Measurements from ENCODE around the gene PTPRT. TPM values are rescaled to one million over a fixed set of nuclear protein-coding genes. Genes with fewer than 3 reads are reported as not detected.

Gene PTPRT
- total RNA-seq, 1 experiment from 2014 or later, result not detected

- CTCF ChIA-PET, result no interaction called here
- H3K27ac ChIP-seq (ENCODE audit: low read depth, low read length), result no peak overlapping the region
- H3K36me3 ChIP-seq (ENCODE audit: control insufficient read depth in 1 of 2, insufficient read depth in 2 of 2, low read length in 2 of 2), result no peaks in the 10 kb centered on the region
- H4K20me1 ChIP-seq (ENCODE audit: insufficient read depth), result no peaks in the 10 kb centered on the region
- TF ChIP-seq ZNF274 (IDR thresholded peaks at IDR 0.05; ENCODE audit: low read depth, low read length) (no peak), EGR1 (IDR thresholded peaks at IDR 0.05; ENCODE audit: low read depth) (no peak), ZBTB33 (IDR thresholded peaks at IDR 0.05; ENCODE audit: extremely low read depth, insufficient replicate concordance, low read length) (no peak)
- TF ChIP-seq, protein P1, sequence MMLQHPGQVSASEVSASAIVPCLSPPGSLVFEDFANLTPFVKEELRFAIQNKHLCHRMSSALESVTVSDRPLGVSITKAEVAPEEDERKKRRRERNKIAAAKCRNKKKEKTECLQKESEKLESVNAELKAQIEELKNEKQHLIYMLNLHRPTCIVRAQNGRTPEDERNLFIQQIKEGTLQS (IDR thresholded peaks at IDR 0.05), result no peak
- intact Hi-C loops (cut with micrococcal nuclease), result no loop called here
- no TSS peak for BruUV-seq (replicated peaks)
- no peak overlapping the region for H3K4me3 ChIP-seq (replicated peaks in 1 of 2; ENCODE audit: low read depth in 1 of 2, low read length in 2 of 2)
- ATAC-seq (no peak), DNase-seq (ENCODE audit: low read depth, low spot score) (no peak)
- RAD21 ChIA-PET (ENCODE audit: low non-redundant PET in 1 of 2, low total read pairs in 2 of 2, uncharacterized antibody in 2 of 2, unreplicated experiment in 2 of 2), result no interaction called here
- no peaks in the 10 kb centered on the region for H3K79me2 ChIP-seq (ENCODE audit: insufficient read depth, low read length)
- H3K4me2 ChIP-seq (ENCODE audit: low read length), result no peak overlapping the region
- H3K9me3 ChIP-seq (ENCODE audit: control insufficient read depth in 1 of 2, insufficient read depth in 1 of 2, low read depth in 1 of 2, low read length in 2 of 2), result peaks cover 6 to 17% of the 10 kb centered on the region in 2 experiments; a peak in 2 of 4 replicates
- POLR2A ChIA-PET, result no interaction called here
- no peaks in the 10 kb centered on the region for H3K4me1 ChIP-seq (ENCODE audit: control insufficient read depth in 1 of 2, insufficient read depth in 2 of 2, low read length in 2 of 2)
- H2AFZ ChIP-seq (ENCODE audit: low read depth, low read length, poor library complexity, severe bottlenecking), result no peak overlapping the region
- no peak overlapping the region for H3K9ac ChIP-seq (ENCODE audit: low read length)
- H3K27me3 ChIP-seq (ENCODE audit: insufficient read depth, low read length), result no peaks in the 10 kb centered on the region
- H3K9me2 ChIP-seq (ENCODE audit: insufficient read depth), result no peaks in the 10 kb centered on the region
Observed at GRCh38 chr20:42308171-42308570, 881.5 kb downstream of the PTPRT start.

- Histone ChIP-seq H3K4me3 (replicated peaks in 1 of 2; ENCODE audit: low read depth in 1 of 2, low read length in 2 of 2) (no peak overlapping the region), H3K36me3 (ENCODE audit: control insufficient read depth in 1 of 2, insufficient read depth in 2 of 2, low read length in 2 of 2) (no peaks in the 10 kb centered on the region), H3K27ac (ENCODE audit: low read depth, low read length) (no peak overlapping the region), H3K27me3 (ENCODE audit: insufficient read depth, low read length) (no peaks in the 10 kb centered on the region), H3K79me2 (ENCODE audit: insufficient read depth, low read length) (no peaks in the 10 kb centered on the region), H3K4me2 (ENCODE audit: low read length) (no peak overlapping the region), H3K9me3 (ENCODE audit: control insufficient read depth in 1 of 2, insufficient read depth in 1 of 2, low read depth in 1 of 2, low read length in 2 of 2) (peaks cover 17 to 27% of the 10 kb centered on the region in 2 experiments; a peak in 2 of 4 replicates), H3K4me1 (ENCODE audit: control insufficient read depth in 1 of 2, insufficient read depth in 2 of 2, low read length in 2 of 2) (no peaks in the 10 kb centered on the region), H4K20me1 (ENCODE audit: insufficient read depth) (no peaks in the 10 kb centered on the region), H2AFZ (ENCODE audit: low read depth, low read length, poor library complexity, severe bottlenecking) (no peak overlapping the region), H3K9ac (ENCODE audit: low read length) (no peak overlapping the region), H3K9me2 (ENCODE audit: insufficient read depth) (no peaks in the 10 kb centered on the region)
- ChIA-PET CTCF (no interaction called here), POLR2A (no interaction called here), RAD21 (ENCODE audit: low non-redundant PET in 1 of 2, low total read pairs in 2 of 2, uncharacterized antibody in 2 of 2, unreplicated experiment in 2 of 2) (no interaction called here)
- no TSS peak for BruUV-seq (replicated peaks)
- ATAC-seq (no peak), DNase-seq (ENCODE audit: low read depth, low spot score) (no peak)
- intact Hi-C loops (cut with micrococcal nuclease), result no loop called here
- TF ChIP-seq, protein P2, sequence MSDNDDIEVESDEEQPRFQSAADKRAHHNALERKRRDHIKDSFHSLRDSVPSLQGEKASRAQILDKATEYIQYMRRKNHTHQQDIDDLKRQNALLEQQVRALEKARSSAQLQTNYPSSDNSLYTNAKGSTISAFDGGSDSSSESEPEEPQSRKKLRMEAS (IDR thresholded peaks at IDR 0.05), result no peak
- TF ChIP-seq POLR2A (IDR thresholded peaks at IDR 0.05; ENCODE audit: borderline replicate concordance, extremely low read depth, insufficient read depth, insufficient read length) (no peak), TCF7L2 (IDR thresholded peaks at IDR 0.05; ENCODE audit: borderline replicate concordance, extremely low read depth, insufficient read depth, insufficient read length) (no peak)
Observed at GRCh38 chr20:42295592-42295991, 894.1 kb downstream of the PTPRT start.

All from HCT116 (cell line).